ENCODE measurements around the gene RPL28.

RPL28 gene

DNA sequence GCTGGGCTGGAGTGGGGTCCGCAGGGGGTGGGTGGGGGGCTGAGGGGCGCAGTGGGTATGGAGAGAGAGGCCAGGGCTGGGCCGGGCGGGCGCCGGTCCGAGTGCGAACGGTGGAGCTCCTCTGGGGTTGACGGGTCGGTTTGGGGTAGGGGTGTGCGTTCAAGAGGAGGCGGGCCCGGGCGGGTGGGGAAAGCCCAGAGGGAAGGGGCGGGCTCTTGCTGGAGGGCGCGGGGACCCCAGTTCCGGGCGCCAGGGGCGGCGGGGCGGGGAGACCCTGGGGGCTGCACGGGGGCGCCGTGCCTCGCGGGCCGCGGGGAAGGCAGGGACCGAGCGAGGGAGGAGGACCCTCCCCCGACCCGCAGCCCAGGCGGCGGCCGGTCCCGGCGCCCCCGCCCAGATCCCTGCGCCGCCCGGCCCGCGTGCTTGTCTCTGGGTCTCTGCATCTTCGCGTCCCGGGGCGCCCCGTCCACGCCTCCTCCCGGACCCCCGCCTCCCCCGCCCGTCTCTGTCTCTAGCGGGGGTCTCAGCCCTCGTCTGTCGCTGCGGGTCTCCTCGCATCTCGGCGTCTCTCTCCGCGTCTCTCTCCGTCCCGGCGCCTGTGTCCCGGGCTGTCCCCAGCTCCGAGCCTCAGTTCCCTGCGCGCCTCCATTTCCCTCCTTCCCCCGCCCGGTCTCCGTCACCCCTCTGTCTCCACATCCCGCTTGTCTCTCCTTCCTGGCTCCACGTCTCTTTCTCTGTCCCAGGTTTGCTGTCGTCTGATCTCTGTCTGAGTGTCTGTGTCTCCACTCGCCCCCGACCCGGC lies 65.6 kb downstream of the RPL28 start:
- no peaks in the 10 kb centered on the region for H3K9me3 ChIP-seq (ENCODE audit: control insufficient read depth, low read length)
- WGBS, 2 experiments, result 2% methylated on average over 77 to 79 of the region's 80 CpGs
- H3K27ac ChIP-seq (ENCODE audit: insufficient read depth, low read depth, low read length, poor library complexity, severe bottlenecking), result no peak overlapping the region
- H3K36me3 ChIP-seq (ENCODE audit: control insufficient read depth, insufficient read depth, low read length), result no peaks in the 10 kb centered on the region
- H3K4me1 ChIP-seq (ENCODE audit: control insufficient read depth, insufficient read depth, low read length), result peaks cover 5% of the 10 kb centered on the region
- H3K27me3 ChIP-seq (ENCODE audit: control insufficient read depth, insufficient read depth, low read length, poor library complexity, severe bottlenecking), result peaks cover 63% of the 10 kb centered on the region
- H3K4me3 ChIP-seq (ENCODE audit: insufficient read depth, low read depth, low read length), result peak overlapping the region; percentile 25

DNA sequence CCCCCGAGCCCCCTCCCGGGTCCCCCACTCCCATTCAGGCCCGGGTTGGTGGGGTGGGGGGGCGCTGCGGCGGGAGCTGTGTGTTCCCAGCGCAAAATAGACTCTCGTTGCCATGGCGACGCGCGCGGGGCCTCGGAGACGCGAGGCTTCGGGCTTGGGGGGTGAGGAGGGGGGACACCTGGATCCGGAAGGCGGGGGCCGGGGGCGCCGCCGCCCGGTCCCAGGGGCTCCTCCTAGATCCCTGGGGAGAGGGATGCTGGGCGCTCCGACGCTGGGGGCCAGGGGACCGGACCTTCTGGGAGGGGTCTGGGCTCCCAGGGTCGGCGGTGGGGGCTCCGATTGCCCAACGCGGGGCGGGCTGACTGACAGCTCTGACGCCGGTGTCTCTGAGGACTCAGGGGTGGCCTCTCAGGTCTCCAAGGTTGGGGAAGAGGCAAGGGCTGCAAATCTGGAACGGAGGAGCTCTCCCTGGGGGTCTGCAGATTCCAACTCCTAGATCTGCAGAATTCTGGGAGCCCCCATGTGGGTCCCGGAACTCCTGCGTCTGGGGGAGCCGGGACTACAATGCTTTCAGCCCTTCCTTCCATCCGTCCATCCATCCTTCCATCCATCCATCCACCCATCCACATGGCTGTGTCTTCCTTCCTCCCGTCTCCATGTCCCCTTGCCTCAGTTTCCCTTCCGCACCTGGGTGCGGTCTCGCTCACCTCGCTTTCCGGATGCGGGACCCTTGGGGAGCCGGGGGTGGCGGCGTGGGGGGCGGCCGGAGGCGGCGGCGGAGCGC lies 66.4 kb downstream of the RPL28 start:
- peaks cover 55% of the 10 kb centered on the region for H3K27me3 ChIP-seq (ENCODE audit: control insufficient read depth, insufficient read depth, low read length, poor library complexity, severe bottlenecking)
- H3K27ac ChIP-seq (ENCODE audit: insufficient read depth, low read depth, low read length, poor library complexity, severe bottlenecking), result no peak overlapping the region
- no peaks in the 10 kb centered on the region for H3K36me3 ChIP-seq (ENCODE audit: control insufficient read depth, insufficient read depth, low read length)
- H3K9me3 ChIP-seq (ENCODE audit: control insufficient read depth, low read length), result no peaks in the 10 kb centered on the region
- 4% methylated on average over 55 to 57 of the region's 57 CpGs for WGBS, 2 experiments
- peak overlapping the region; percentile 25 for H3K4me3 ChIP-seq (ENCODE audit: insufficient read depth, low read depth, low read length)
- H3K4me1 ChIP-seq (ENCODE audit: control insufficient read depth, insufficient read depth, low read length), result peaks cover 5% of the 10 kb centered on the region

Measured in ectodermal cell (in vitro differentiated cells).